Urothelium cell line (cell line): ENCODE measurements around the gene NAA35.
"Not testable (repeated sequence)": the region's sequence is repeated elsewhere in the genome, so short reads cannot be mapped to it uniquely, and the experiment has no call there.

Experiments
- DNase-seq: peaks from one replicate; pipeline ENCODE4 v3.0.0; 2011; ENCODE audit warnings: low spot score, mixed read lengths
- FAIRE-seq: peaks from 2 replicates; lab custom pipeline; 2011; peaks lifted over from hg19 to GRCh38; lab: Jason Lieb, UNC

The NAA35 gene

GRCh38 chr9:86022687-86023266 lies 81.8 kb downstream of the NAA35 start:
- FAIRE-seq, result no peak

GRCh38 chr9:86027767-86028166 lies 86.8 kb downstream of the NAA35 start:
- DNase-seq, result no peak
- FAIRE-seq, result no peak

More at GRCh38 chr9:86022687-86023266, 81.8 kb downstream of the NAA35 start:
- DNase-seq, result no peak

GRCh38 chr9:86034863-86035734 lies 94.2 kb downstream of the NAA35 start:
- FAIRE-seq (no peak), DNase-seq (peak; percentile 58)

GRCh38 chr9:86035827-86036440 lies 95.0 kb downstream of the NAA35 start:
- no peak for DNase-seq
- FAIRE-seq, result no peak

GRCh38 chr9:86036555-86036954 lies 95.6 kb downstream of the NAA35 start:
- FAIRE-seq (no peak), DNase-seq (no peak)

GRCh38 chr9:86039991-86040860 lies 99.3 kb downstream of the NAA35 start:
- no peak for DNase-seq
- FAIRE-seq, result no peak

- FAIRE-seq, result no peak
- DNase-seq, result no peak
These were observed 99.9 kb downstream of the NAA35 start for GRCh38 chr9:86040861-86041155.

GRCh38 chr9:86041311-86041741 lies 100.4 kb downstream of the NAA35 start:
- DNase-seq (no peak), FAIRE-seq (no peak)

GRCh38 chr9:86042199-86042978 lies 101.4 kb downstream of the NAA35 start:
- no peak for FAIRE-seq
- no peak for DNase-seq

- no peak for DNase-seq
- FAIRE-seq, result no peak
These were observed 102.6 kb downstream of the NAA35 start for GRCh38 chr9:86043586-86043985.

- FAIRE-seq, result peak; percentile 5
These were observed 103.1 kb downstream of the NAA35 start for GRCh38 chr9:86043999-86044398.

GRCh38 chr9:86045654-86046053 lies 104.7 kb downstream of the NAA35 start:
- no peak for FAIRE-seq

More at GRCh38 chr9:86043999-86044398, 103.1 kb downstream of the NAA35 start:
- no peak for DNase-seq

GRCh38 chr9:86046071-86046636 lies 105.2 kb downstream of the NAA35 start:
- FAIRE-seq (no peak), DNase-seq (no peak)

More at GRCh38 chr9:86045654-86046053, 104.7 kb downstream of the NAA35 start:
- DNase-seq, result no peak

GRCh38 chr9:86046930-86047341 lies 106.0 kb downstream of the NAA35 start:
- no peak for DNase-seq
- no peak for FAIRE-seq

GRCh38 chr9:86047361-86047760 lies 106.4 kb downstream of the NAA35 start:
- FAIRE-seq, result no peak
- no peak for DNase-seq

- FAIRE-seq, DNase-seq: not testable (repeated sequence)
These were observed 107.2 kb downstream of the NAA35 start for GRCh38 chr9:86048018-86048742.

GRCh38 chr9:86052556-86053468 lies 111.9 kb downstream of the NAA35 start:
- FAIRE-seq (no peak), DNase-seq (no peak)

- no peak for DNase-seq
- FAIRE-seq, result no peak
These were observed 113.7 kb downstream of the NAA35 start for GRCh38 chr9:86054695-86055094.
